GM13977 (cell line): ENCODE data around the gene TRIM15.

Experiments
- DNase-seq: peaks from one replicate; pipeline ENCODE4 v3.0.0; 2012; ENCODE audit warnings: low spot score
- CTCF ChIP-seq: IDR thresholded peaks from 2 replicates; pipeline ENCODE4 v1.5.1; 2012; ENCODE audit warnings: mild to moderate bottlenecking, control low read depth; ENCODE audit not compliant: insufficient read depth; ENCODE audit errors: extremely low read depth, missing control alignments
- in situ Hi-C: fragments of 300-500 bp; cut with MboI; formaldehyde crosslinking; loops from one replicate; pipeline ENCODE4 v1.12.0; 2022; ENCODE audit warnings: low sequenced_read_pairs, low pct_unique_long_range_greater_than_20kb, mixed read lengths, inconsistent platforms; ENCODE audit not compliant: unreplicated experiment

The TRIM15 gene

GRCh38 chr6:30185846-30186484 lies 22.6 kb downstream of the TRIM15 start:
- no peak for TF ChIP-seq CTCF
- in situ Hi-C loops, result no loop called here
- DNase-seq, result no peak

DNA sequence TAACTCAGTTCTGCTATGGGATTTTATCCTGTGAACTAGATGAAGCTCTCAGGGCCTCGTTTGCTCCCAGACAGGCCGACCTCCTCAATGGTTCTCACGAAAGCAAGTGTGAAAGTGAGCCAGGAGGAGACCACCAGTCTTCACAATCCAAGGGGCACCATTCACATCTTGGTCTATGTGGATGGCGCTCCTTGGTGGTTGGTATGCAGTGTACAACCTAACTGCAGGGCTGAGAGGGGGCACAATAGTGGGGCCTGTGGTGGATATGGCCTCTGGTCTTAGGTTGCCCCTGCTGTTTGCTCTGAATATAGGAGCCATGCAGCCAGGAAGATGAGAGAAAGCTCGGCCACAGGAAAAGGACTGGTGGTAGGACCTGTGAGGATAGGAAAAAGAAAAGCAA lies 25.2 kb downstream of the TRIM15 start:
- in situ Hi-C loops, result no loop called here
- TF ChIP-seq CTCF, result no peak
- no peak for DNase-seq

DNA sequence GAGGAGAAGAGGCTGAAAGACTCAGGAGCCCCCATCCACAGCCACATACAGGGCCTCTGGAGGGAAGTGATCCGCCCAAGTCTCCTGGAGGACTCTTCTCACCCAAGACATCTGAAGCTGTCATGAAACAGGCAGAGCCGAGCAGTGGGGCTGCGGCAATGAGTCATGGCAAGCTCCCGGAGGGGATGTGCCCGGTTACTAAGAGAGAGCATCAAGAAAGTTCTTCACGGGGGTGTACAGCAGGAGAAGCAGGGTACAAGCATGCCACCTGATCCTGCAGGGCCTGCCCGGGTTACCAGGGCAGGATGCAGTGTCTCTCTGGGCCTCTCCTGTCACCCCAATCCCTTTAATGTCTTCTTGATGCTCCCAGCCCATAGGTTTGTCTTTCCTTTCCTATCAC lies 28.7 kb downstream of the TRIM15 start:
- no peak for TF ChIP-seq CTCF
- no peak for DNase-seq
- in situ Hi-C loops, result no loop called here

- in situ Hi-C loops, result no loop called here
- DNase-seq, result no peak
- TF ChIP-seq CTCF, result no peak
These were observed 31.7 kb downstream of the TRIM15 start for GRCh38 chr6:30194797-30195690.

- DNase-seq, result no peak
- in situ Hi-C loops, result no loop called here
- TF ChIP-seq CTCF, result no peak
These were observed 32.6 kb downstream of the TRIM15 start for GRCh38 chr6:30195951-30196350.

DNA sequence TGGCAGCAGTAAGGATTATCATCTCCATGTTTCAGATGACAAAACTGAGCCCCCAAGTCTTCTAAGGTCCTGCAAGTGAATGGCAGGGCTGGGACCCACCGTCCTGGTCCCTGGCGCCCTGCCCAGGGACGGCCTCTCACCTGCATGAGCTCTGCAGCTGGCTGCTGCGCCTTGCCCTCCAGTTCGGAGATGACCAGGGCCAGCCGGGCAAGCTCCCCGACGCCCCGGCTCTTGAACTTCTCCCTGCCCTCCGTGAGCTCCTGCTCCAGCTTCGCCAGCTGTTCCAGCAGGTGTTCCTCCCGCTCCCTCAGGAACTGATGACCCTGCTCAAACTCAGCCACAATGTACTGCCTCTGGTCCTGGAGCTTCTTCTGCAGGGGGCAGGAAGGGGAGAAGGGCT lies 33.0 kb downstream of the TRIM15 start:
- no peak for TF ChIP-seq CTCF
- DNase-seq, result no peak
- in situ Hi-C loops, result no loop called here
